PC-3 (cell line): Measurements from ENCODE around the gene RNF113B.

Source experiments
- EZH2 ChIP-seq: fragments of 300-600 bp; sonication (generic); IDR thresholded peaks from one replicate; pipeline ENCODE4 v1.6.1; 2017; ENCODE audit warnings: antibody characterized with exemption, mild to moderate bottlenecking, low read length; ENCODE audit not compliant: unreplicated experiment
- EZH2phosphoT487 ChIP-seq: fragments of 300-600 bp; sonication (generic); IDR thresholded peaks from 2 replicates; pipeline ENCODE4 v1.6.1; 2018; ENCODE audit warnings: mild to moderate bottlenecking, antibody characterized with exemption, low read length, borderline replicate concordance
- TF ChIP-seq, protein P1 (sequence below): fragments of 300-600 bp; sonication (generic); conservative IDR thresholded peaks from 2 replicates; pipeline ENCODE4 v1.5.1; 2017; ENCODE audit warnings: antibody characterized with exemption, low read depth, mild to moderate bottlenecking, low read length

DNA sequence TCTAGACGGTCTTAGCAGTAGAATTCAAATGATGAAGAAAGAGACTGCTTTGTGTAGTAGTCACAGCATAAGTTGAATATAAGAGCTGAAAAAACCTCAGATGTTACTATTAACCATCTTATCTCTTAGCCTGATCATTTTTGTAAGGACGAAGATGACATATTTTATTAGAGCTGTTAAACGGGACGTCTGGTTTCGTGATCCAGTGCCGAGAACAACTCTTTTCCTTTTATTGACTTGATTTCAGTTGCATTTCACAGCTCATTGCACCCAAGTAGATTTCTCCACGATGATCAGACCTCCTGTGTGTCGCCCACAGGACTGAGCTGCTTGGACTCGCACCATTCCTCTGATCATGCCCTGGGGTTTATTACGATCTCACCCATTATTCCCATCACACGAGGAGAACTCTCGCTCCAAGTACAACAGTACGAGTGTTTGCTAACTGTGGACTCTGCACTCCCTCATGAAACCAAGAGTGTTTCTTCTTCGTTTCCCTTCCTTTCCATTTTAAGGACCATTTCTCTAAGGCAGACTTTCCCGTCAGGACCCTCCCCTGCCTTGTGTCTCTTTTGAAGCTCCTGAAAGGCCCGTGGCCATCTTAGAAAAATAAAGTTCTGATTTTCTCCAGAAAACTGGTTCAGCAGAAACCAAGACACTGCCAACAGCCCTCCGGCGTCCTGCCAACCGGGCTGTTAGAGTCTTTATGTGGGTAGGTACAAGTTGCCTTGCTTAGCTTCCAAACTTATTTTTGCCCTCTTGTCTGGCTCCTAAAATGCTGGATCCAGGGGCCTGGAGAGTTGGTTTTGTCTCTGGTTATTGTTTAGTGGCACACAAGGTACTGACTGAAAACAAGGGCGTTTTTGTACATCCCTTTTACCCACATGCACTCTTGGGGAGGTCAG, 48.2 kb upstream of the RNF113B start:
- TF ChIP-seq, protein P1, sequence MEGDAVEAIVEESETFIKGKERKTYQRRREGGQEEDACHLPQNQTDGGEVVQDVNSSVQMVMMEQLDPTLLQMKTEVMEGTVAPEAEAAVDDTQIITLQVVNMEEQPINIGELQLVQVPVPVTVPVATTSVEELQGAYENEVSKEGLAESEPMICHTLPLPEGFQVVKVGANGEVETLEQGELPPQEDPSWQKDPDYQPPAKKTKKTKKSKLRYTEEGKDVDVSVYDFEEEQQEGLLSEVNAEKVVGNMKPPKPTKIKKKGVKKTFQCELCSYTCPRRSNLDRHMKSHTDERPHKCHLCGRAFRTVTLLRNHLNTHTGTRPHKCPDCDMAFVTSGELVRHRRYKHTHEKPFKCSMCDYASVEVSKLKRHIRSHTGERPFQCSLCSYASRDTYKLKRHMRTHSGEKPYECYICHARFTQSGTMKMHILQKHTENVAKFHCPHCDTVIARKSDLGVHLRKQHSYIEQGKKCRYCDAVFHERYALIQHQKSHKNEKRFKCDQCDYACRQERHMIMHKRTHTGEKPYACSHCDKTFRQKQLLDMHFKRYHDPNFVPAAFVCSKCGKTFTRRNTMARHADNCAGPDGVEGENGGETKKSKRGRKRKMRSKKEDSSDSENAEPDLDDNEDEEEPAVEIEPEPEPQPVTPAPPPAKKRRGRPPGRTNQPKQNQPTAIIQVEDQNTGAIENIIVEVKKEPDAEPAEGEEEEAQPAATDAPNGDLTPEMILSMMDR, result no peak
- TF ChIP-seq EZH2 (no peak), EZH2phosphoT487 (no peak)
